Neural progenitor cell (in vitro differentiated cells): ENCODE measurements around the gene EDNRB. TPM values are rescaled to one million over a fixed set of nuclear protein-coding genes. Genes with fewer than 3 reads are reported as not detected.
A peak's percentile ranks its signal among the peaks of the same experiment; 100 is the strongest.

Experiments
- DNase-seq: peaks from one replicate; pipeline ENCODE4 v3.0.0-alpha.2; 2016; ENCODE audit warnings: low spot score
- H2AFZ ChIP-seq: fragments of 200-600 bp; sonication (generic); replicated peaks from 2 replicates; pipeline ENCODE4 v1.6.1; 2016; ENCODE audit warnings: antibody characterized with exemption
- H3F3A ChIP-seq: fragments of 200-600 bp; sonication (generic); 2 replicates; pipeline ENCODE4 v1.6.1; 2016; ENCODE audit warnings: antibody characterized with exemption, low read depth
- H3K27ac ChIP-seq: fragments of 200-600 bp; sonication (generic); 2 replicates; pipeline ENCODE4 v1.5.1; 2016; ENCODE audit warnings: mild to moderate bottlenecking
- H3K27me3 ChIP-seq: fragments of 200-600 bp; sonication (generic); 2 replicates; pipeline ENCODE4 v1.6.1; 2016; ENCODE audit warnings: mild to moderate bottlenecking, moderate library complexity
- H3K36me3 ChIP-seq: fragments of 200-600 bp; sonication (generic); 2 replicates; pipeline ENCODE4 v1.5.1; 2016
- H3K4me1 ChIP-seq: fragments of 200-600 bp; sonication (generic); 2 replicates; pipeline ENCODE4 v1.6.1; 2016; ENCODE audit warnings: mixed run types
- H3K4me2 ChIP-seq: fragments of 200-600 bp; sonication (generic); 2 replicates; pipeline ENCODE4 v1.6.1; 2016
- H3K4me3 ChIP-seq: fragments of 200-600 bp; sonication (generic); 2 replicates; pipeline ENCODE4 v1.5.1; 2016
- H3K79me2 ChIP-seq: fragments of 200-600 bp; sonication (generic); 2 replicates; pipeline ENCODE4 v1.6.1; 2016; ENCODE audit warnings: low read depth
- H3K9ac ChIP-seq: fragments of 200-600 bp; sonication (generic); 2 replicates; pipeline ENCODE4 v1.6.1; 2016
- H3K9me3 ChIP-seq: fragments of 200-600 bp; sonication (generic); 2 replicates; pipeline ENCODE4 v1.5.1; 2016; ENCODE audit warnings: low read depth
- H4K20me1 ChIP-seq: fragments of 200-600 bp; sonication (generic); 2 replicates; pipeline ENCODE4 v1.6.1; 2016; ENCODE audit warnings: low read depth
- H3K27ac Mint-ChIP-seq: 3 replicates; pipeline ENCODE4 v1.8.0; 2021; ENCODE audit warnings: mixed read lengths
- H3K27me3 Mint-ChIP-seq: 2 replicates; pipeline ENCODE4 v1.8.0; 2022; ENCODE audit warnings: low read depth, mild to moderate bottlenecking, inconsistent platforms, moderate library complexity, mixed read lengths; ENCODE audit not compliant: insufficient read depth
- H3K36me3 Mint-ChIP-seq: 3 replicates; pipeline ENCODE4 v1.8.0; 2021; ENCODE audit warnings: mixed read lengths
- H3K4me1 Mint-ChIP-seq: 3 replicates; pipeline ENCODE4 v1.8.0; 2021; ENCODE audit warnings: mixed read lengths
- H3K4me3 Mint-ChIP-seq: 3 replicates; pipeline ENCODE4 v1.8.0; 2021; ENCODE audit warnings: mild to moderate bottlenecking, moderate library complexity, mixed read lengths
- H3K9me3 Mint-ChIP-seq: 3 replicates; pipeline ENCODE4 v1.8.0; 2020; ENCODE audit warnings: mixed read lengths
- CTCF ChIP-seq: fragments of 200-600 bp; sonication (generic); IDR thresholded peaks from 2 replicates; pipeline ENCODE4 v1.5.1; 2017; ENCODE audit warnings: antibody characterized with exemption, mild to moderate bottlenecking
- EZH2 ChIP-seq: fragments of 200-600 bp; sonication (generic); IDR thresholded peaks from 2 replicates; pipeline ENCODE4 v1.6.1; 2017; ENCODE audit warnings: antibody characterized with exemption, mild to moderate bottlenecking, moderate library complexity
- EZH2phosphoT487 ChIP-seq: fragments of 200-600 bp; sonication (generic); IDR thresholded peaks from 2 replicates; pipeline ENCODE4 v1.6.1; 2017; ENCODE audit warnings: antibody characterized with exemption
- total RNA-seq: library from RNA; depleted of rRNA; stranded (reverse); fragments of >200 nt; gene quantifications from 2 replicates; pipeline ENCODE4 v1.2.3, GENCODE V29; 2015; ENCODE audit warnings: low replicate concordance

The EDNRB gene
- total RNA-seq, 1 donor from 2014 or later: 2.2 TPM

DNA sequence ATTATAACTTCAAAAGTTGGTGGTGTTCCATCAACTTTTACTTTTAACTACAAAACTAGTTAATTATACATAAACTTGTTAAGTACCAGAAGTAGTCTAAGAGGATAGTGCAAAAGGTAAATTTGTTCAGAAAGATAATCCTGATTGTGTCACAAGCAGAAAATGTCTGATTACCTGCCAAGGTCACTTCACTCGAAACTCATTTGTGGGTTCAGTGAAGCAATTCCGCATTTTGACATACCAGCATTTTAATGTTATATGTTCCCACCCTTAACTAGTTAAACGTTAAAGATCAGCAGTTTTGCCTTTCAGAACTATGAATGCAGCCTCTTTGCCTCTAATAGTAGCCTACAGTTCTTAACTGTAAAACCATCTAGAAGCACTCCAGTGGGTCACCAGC lies 5.6 kb downstream of the EDNRB start:
- H3K4me1 Mint-ChIP-seq: peaks cover 2% of the 10 kb centered on the region
- H3K4me3 Mint-ChIP-seq: no peak overlapping the region
- no peak overlapping the region for H3K9ac ChIP-seq
- H3K27me3 Mint-ChIP-seq: peaks cover 3% of the 10 kb centered on the region
- no peaks in the 10 kb centered on the region for H3K79me2 ChIP-seq
- no peak overlapping the region for H3K4me3 ChIP-seq
- H3K27me3 ChIP-seq: peaks cover 13% of the 10 kb centered on the region
- H3K9me3 ChIP-seq: no peaks in the 10 kb centered on the region
- no peaks in the 10 kb centered on the region for H3F3A ChIP-seq
- no peak for DNase-seq
- H2AFZ ChIP-seq: no peak overlapping the region
- no peak overlapping the region for H3K27ac Mint-ChIP-seq
- H3K9me3 Mint-ChIP-seq: peaks cover 4% of the 10 kb centered on the region
- H4K20me1 ChIP-seq: no peaks in the 10 kb centered on the region
- H3K4me1 ChIP-seq: peaks cover 3% of the 10 kb centered on the region
- TF ChIP-seq EZH2phosphoT487 (no peak), EZH2 (no peak), CTCF (no peak)
- peaks cover 2% of the 10 kb centered on the region for H3K36me3 Mint-ChIP-seq
- no peaks in the 10 kb centered on the region for H3K36me3 ChIP-seq
- H3K27ac ChIP-seq: no peak overlapping the region
- no peak overlapping the region for H3K4me2 ChIP-seq

- Histone ChIP-seq H3K9ac (no peak overlapping the region), H3F3A (no peaks in the 10 kb centered on the region), H3K4me1 (peaks cover 14% of the 10 kb centered on the region), H3K79me2 (no peaks in the 10 kb centered on the region), H3K27ac (no peak overlapping the region), H3K36me3 (no peaks in the 10 kb centered on the region), H2AFZ (no peak overlapping the region), H3K4me2 (no peak overlapping the region), H4K20me1 (no peaks in the 10 kb centered on the region), H3K4me3 (no peak overlapping the region), H3K9me3 (no peaks in the 10 kb centered on the region), H3K27me3 (peaks cover under 1% of the 10 kb centered on the region)
- TF ChIP-seq CTCF (no peak), EZH2phosphoT487 (no peak), EZH2 (no peak)
- Mint-ChIP-seq H3K4me3 (no peak overlapping the region), H3K27ac (peak overlapping the region; percentile 4), H3K4me1 (peaks cover 8% of the 10 kb centered on the region), H3K9me3 (no peaks in the 10 kb centered on the region), H3K36me3 (peaks cover 2% of the 10 kb centered on the region), H3K27me3 (no peaks in the 10 kb centered on the region)
- no peak for DNase-seq
Measured at GRCh38 chr13:77911751-77912150, 6.9 kb downstream of the EDNRB start.

- DNase-seq: no peak
- H3K9me3 Mint-ChIP-seq: no peaks in the 10 kb centered on the region
- H3K27me3 ChIP-seq: no peaks in the 10 kb centered on the region
- H3K9ac ChIP-seq: no peak overlapping the region
- no peak overlapping the region for H3K27ac ChIP-seq
- no peaks in the 10 kb centered on the region for H3K79me2 ChIP-seq
- H3K27ac Mint-ChIP-seq: no peak overlapping the region
- H3F3A ChIP-seq: no peaks in the 10 kb centered on the region
- H3K4me1 ChIP-seq: peaks cover 14% of the 10 kb centered on the region
- H3K4me3 Mint-ChIP-seq: no peak overlapping the region
- no peaks in the 10 kb centered on the region for H3K27me3 Mint-ChIP-seq
- peaks cover 2% of the 10 kb centered on the region for H3K36me3 Mint-ChIP-seq
- no peak for TF ChIP-seq CTCF
- TF ChIP-seq EZH2: no peak
- TF ChIP-seq EZH2phosphoT487: no peak
- H3K4me3 ChIP-seq: no peak overlapping the region
- no peak overlapping the region for H2AFZ ChIP-seq
- no peaks in the 10 kb centered on the region for H4K20me1 ChIP-seq
- no peaks in the 10 kb centered on the region for H3K36me3 ChIP-seq
- H3K4me1 Mint-ChIP-seq: peaks cover 8% of the 10 kb centered on the region
- H3K4me2 ChIP-seq: no peak overlapping the region
- H3K9me3 ChIP-seq: no peaks in the 10 kb centered on the region
Measured at GRCh38 chr13:77909827-77910226, 8.8 kb downstream of the EDNRB start.
